ENCODE results near the gene INPP5A. TPM values are rescaled to one million over a fixed set of nuclear protein-coding genes. Genes with fewer than 3 reads are reported as not detected.

INPP5A gene
- total RNA-seq, 6 experiments from 2014 or later, result 58.9 to 64.6 (median 63.8) TPM

GRCh38 chr10:132705943-132706342, 168.4 kb downstream of the INPP5A start:
- no peak for TF ChIP-seq CTCF (IDR thresholded peaks at IDR 0.05)
- DNase-seq, result no peak
- Mint-ChIP-seq H3K9me3 (peaks cover 14% of the 10 kb centered on the region), H3K4me3 (no peak overlapping the region), H3K36me3 (ENCODE audit: low read depth) (peaks cover 33% of the 10 kb centered on the region), H3K4me1 (ENCODE audit: low read depth) (no peaks in the 10 kb centered on the region; the same call in 1 of the 2 replicates), H3K27me3 (ENCODE audit: insufficient read depth) (peaks cover 5% of the 10 kb centered on the region), H3K27ac (no peak overlapping the region)

DNA sequence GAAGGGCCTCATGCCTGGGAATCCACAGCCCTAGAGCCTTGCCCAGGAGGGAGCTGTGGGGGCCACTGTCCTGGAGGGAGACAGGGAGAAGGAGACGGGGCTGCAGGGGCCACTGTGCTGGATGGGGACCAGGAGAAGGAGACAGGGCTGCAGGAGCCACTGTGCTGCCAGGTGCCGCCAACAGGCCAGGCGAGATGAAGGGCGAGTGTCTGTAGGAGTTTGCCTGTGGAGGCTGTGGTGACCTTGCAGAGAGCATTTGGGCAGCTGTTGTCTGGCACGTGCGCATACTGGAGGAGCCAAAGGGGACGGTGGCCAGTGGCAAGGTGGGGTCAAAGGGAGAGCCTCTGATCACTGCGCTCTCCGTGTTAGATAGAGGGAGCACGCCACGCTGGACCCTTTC, 169.1 kb downstream of the INPP5A start:
- Mint-ChIP-seq H3K36me3 (ENCODE audit: low read depth) (peaks cover 37% of the 10 kb centered on the region), H3K9me3 (peaks cover 14% of the 10 kb centered on the region), H3K27me3 (ENCODE audit: insufficient read depth) (peaks cover 5% of the 10 kb centered on the region), H3K4me3 (no peak overlapping the region), H3K27ac (no peak overlapping the region), H3K4me1 (ENCODE audit: low read depth) (no peaks in the 10 kb centered on the region)
- no peak for TF ChIP-seq CTCF (IDR thresholded peaks at IDR 0.05)
- DNase-seq, result no peak

- Mint-ChIP-seq H3K27me3 (ENCODE audit: insufficient read depth) (peaks cover 5% of the 10 kb centered on the region), H3K36me3 (ENCODE audit: low read depth) (peaks cover 40% of the 10 kb centered on the region), H3K4me3 (no peak overlapping the region; the same call in 1 of the 2 replicates), H3K27ac (no peak overlapping the region), H3K9me3 (peaks cover 14% of the 10 kb centered on the region), H3K4me1 (ENCODE audit: low read depth) (no peaks in the 10 kb centered on the region)
- TF ChIP-seq CTCF (IDR thresholded peaks at IDR 0.05), result no peak
- no peak for DNase-seq
These were observed 169.7 kb downstream of the INPP5A start for GRCh38 chr10:132707121-132707775.

DNA sequence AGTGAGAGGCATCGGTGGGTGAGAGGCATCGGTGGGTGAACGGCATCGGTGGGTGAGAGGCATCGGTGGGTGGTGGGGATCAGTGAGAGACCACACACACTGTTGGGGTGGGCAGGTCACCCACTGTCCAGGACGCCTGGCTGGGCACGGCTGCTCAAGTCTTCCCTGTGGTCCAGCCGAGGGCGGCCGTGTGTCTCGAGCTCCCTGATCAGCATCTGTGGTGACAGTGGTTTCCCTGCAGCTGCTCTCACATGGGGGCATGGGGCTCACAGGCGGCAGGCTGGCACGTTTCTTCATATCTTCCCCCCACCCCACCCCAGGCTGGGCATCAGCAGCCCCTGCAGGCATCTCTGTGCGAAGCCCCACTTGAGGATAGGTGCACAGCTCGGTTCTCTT, 170.2 kb downstream of the INPP5A start:
- Mint-ChIP-seq H3K9me3 (peaks cover 14% of the 10 kb centered on the region), H3K4me3 (no peak overlapping the region; the same call in 1 of the 2 replicates), H3K27me3 (ENCODE audit: insufficient read depth) (peaks cover 8% of the 10 kb centered on the region), H3K27ac (no peak overlapping the region), H3K36me3 (ENCODE audit: low read depth) (peaks cover 42% of the 10 kb centered on the region), H3K4me1 (ENCODE audit: low read depth) (no peaks in the 10 kb centered on the region)
- no peak for TF ChIP-seq CTCF (IDR thresholded peaks at IDR 0.05)
- no peak for DNase-seq

DNA sequence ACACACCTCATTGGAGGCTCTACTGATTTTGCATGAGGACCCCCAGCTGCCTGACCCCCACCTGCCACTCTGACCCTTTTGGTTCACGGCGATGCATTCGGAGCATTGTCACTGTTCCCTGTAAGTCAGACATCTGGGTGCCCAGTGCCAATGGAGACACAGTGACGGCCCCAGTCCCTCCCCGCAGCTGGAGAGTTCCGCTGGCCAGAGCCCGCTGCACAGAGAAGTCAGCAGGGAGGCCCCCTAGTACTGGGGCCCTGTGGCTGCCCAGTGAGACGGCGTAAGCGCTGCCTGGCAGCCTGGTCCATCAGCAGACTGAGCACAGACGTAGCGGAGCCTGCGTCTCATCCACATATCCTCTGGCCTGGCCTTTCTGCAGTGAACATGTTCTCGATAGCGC, 170.9 kb downstream of the INPP5A start:
- Mint-ChIP-seq H3K4me1 (ENCODE audit: low read depth) (no peaks in the 10 kb centered on the region), H3K36me3 (ENCODE audit: low read depth) (peaks cover 46% of the 10 kb centered on the region), H3K27ac (no peak overlapping the region), H3K9me3 (peaks cover 14% of the 10 kb centered on the region), H3K27me3 (ENCODE audit: insufficient read depth) (peaks cover 10% of the 10 kb centered on the region), H3K4me3 (no peak overlapping the region)
- TF ChIP-seq CTCF (IDR thresholded peaks at IDR 0.05), result no peak
- DNase-seq, result no peak
